Measurements from ENCODE around the gene STX1A.

GRCh38 chr7:73766556-73767229 is 47.2 kb upstream of the STX1A start:
- TF ChIP-seq ZNF473 (tag by site-specific recombination; IDR thresholded peaks at IDR 0.05), result no peak
- no peak for TF ChIP-seq CTCF (tag by site-specific recombination; IDR thresholded peaks at IDR 0.05)
- no peak for TF ChIP-seq ZNF184 (tag by site-specific recombination; IDR thresholded peaks at IDR 0.05)
- no peak for TF ChIP-seq ZNF362 (tag by site-specific recombination; IDR thresholded peaks at IDR 0.05)
- TF ChIP-seq ZFP37 (tag by site-specific recombination; IDR thresholded peaks at IDR 0.05), result no peak
- TF ChIP-seq, protein P1, sequence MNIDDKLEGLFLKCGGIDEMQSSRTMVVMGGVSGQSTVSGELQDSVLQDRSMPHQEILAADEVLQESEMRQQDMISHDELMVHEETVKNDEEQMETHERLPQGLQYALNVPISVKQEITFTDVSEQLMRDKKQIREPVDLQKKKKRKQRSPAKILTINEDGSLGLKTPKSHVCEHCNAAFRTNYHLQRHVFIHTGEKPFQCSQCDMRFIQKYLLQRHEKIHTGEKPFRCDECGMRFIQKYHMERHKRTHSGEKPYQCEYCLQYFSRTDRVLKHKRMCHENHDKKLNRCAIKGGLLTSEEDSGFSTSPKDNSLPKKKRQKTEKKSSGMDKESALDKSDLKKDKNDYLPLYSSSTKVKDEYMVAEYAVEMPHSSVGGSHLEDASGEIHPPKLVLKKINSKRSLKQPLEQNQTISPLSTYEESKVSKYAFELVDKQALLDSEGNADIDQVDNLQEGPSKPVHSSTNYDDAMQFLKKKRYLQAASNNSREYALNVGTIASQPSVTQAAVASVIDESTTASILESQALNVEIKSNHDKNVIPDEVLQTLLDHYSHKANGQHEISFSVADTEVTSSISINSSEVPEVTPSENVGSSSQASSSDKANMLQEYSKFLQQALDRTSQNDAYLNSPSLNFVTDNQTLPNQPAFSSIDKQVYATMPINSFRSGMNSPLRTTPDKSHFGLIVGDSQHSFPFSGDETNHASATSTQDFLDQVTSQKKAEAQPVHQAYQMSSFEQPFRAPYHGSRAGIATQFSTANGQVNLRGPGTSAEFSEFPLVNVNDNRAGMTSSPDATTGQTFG (tag by site-specific recombination; IDR thresholded peaks at IDR 0.05; ENCODE audit: borderline replicate concordance), result no peak
- no peak for TF ChIP-seq ZNF792 (tag by site-specific recombination; IDR thresholded peaks at IDR 0.05)
- TF ChIP-seq, protein P2, sequence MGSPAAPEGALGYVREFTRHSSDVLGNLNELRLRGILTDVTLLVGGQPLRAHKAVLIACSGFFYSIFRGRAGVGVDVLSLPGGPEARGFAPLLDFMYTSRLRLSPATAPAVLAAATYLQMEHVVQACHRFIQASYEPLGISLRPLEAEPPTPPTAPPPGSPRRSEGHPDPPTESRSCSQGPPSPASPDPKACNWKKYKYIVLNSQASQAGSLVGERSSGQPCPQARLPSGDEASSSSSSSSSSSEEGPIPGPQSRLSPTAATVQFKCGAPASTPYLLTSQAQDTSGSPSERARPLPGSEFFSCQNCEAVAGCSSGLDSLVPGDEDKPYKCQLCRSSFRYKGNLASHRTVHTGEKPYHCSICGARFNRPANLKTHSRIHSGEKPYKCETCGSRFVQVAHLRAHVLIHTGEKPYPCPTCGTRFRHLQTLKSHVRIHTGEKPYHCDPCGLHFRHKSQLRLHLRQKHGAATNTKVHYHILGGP (tag by site-specific recombination; IDR thresholded peaks at IDR 0.05), result no peak
- TF ChIP-seq ZNF658 (tag by site-specific recombination; IDR thresholded peaks at IDR 0.05), result no peak
- no peak for TF ChIP-seq ZNF707 (tag by site-specific recombination; IDR thresholded peaks at IDR 0.05)
- no peak for TF ChIP-seq REST (tag by site-specific recombination; IDR thresholded peaks at IDR 0.05)
- TF ChIP-seq BCL11A (tag by site-specific recombination; IDR thresholded peaks at IDR 0.05; ENCODE audit: low read depth), result no peak
- no peak for TF ChIP-seq ZNF785 (tag by site-specific recombination; IDR thresholded peaks at IDR 0.05)
- no peak for TF ChIP-seq INSM2 (tag by site-specific recombination; IDR thresholded peaks at IDR 0.05)

Measured in HEK293 (cell line).